ENCODE data around the gene BICDL2.

- TF ChIP-seq FOXM1 (IDR thresholded peaks at IDR 0.05; ENCODE audit: borderline replicate concordance) (no peak), ARNT (IDR thresholded peaks at IDR 0.05) (no peak), L3MBTL2 (conservative IDR thresholded peaks at IDR 0.05) (no peak), TARDBP (IDR thresholded peaks at IDR 0.05) (no peak), FOXA1 (IDR thresholded peaks at IDR 0.05) (no peak)
These were observed 15.1 kb downstream of the BICDL2 start for GRCh38 chr16:3021449-3022207.
